HL-60 (cell line): ENCODE measurements around the gene LRRC17.

Experiments
- GABPA ChIP-seq: IDR thresholded peaks from 2 replicates; pipeline ENCODE4 v1.6.1; 2012; ENCODE audit warnings: low read depth
- POLR2AphosphoS5 ChIP-seq: IDR thresholded peaks from 2 replicates; pipeline ENCODE4 v1.6.1; 2012; ENCODE audit warnings: low read depth
- SPI1 ChIP-seq: IDR thresholded peaks from 2 replicates; pipeline ENCODE4 v1.6.1; 2012; ENCODE audit warnings: low read depth, mild to moderate bottlenecking, borderline replicate concordance
- TF ChIP-seq, protein P1 (sequence below): IDR thresholded peaks from one replicate; pipeline ENCODE4 v1.5.1; 2011; ENCODE audit warnings: low read length, control low read depth, inconsistent platforms; ENCODE audit not compliant: insufficient read depth

DNA sequence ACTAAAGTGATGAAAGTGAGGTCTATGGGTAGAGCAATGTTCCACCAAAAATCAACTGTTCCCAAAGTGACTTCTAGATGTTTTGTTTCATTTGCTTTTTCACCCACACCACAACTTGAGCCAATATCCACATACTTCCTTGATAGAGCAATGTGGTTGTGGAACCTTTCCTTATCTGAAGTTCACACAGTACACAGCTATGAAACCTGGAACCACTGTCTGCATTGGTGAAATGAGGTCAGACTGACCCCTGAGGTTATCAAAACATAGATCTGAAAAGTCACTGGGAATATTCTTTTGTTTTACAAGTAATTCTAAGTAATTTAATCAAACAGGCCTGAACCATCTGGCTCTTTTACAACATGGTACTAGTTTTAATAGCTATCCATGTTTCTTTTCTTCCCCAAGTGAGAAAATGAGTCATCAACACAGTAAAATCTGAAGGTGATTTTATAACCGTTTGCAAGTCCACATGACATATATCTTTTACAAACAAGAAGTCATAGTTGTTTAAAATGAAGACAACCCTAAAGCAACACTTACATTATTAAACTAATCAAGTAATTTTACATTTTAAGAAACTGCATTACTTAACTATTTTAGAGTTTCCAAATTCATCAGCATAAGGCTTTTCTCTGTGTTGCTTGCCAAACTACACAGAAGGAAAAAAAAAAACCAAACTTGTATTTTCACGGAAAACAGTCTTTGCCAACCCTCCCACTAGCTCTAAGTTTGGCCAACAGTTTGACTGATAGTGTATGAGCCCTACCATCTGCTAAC is 80.3 kb downstream of the LRRC17 start:
- TF ChIP-seq GABPA (no peak), POLR2AphosphoS5 (no peak), SPI1 (no peak)
- TF ChIP-seq, protein P1, sequence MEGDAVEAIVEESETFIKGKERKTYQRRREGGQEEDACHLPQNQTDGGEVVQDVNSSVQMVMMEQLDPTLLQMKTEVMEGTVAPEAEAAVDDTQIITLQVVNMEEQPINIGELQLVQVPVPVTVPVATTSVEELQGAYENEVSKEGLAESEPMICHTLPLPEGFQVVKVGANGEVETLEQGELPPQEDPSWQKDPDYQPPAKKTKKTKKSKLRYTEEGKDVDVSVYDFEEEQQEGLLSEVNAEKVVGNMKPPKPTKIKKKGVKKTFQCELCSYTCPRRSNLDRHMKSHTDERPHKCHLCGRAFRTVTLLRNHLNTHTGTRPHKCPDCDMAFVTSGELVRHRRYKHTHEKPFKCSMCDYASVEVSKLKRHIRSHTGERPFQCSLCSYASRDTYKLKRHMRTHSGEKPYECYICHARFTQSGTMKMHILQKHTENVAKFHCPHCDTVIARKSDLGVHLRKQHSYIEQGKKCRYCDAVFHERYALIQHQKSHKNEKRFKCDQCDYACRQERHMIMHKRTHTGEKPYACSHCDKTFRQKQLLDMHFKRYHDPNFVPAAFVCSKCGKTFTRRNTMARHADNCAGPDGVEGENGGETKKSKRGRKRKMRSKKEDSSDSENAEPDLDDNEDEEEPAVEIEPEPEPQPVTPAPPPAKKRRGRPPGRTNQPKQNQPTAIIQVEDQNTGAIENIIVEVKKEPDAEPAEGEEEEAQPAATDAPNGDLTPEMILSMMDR, result no peak
